Activated CD8-positive, alpha-beta T cell treated with anti-CD3 and anti-CD28 coated beads, Interleukin-2, amount 10 ng/mL, durations not matched to agents 7 days and 5 days (primary cell): ENCODE measurements around the gene HEXIM1. TPM values are rescaled to one million over a fixed set of nuclear protein-coding genes. Genes with fewer than 3 reads are reported as not detected.
A peak's percentile ranks its signal among the peaks of the same experiment; 100 is the strongest.

Experiments used
- ATAC-seq: fragments of 150-1000 bp; cut with Tn5 transposase; one replicate; pipeline ENCODE4 v1.10.0; 2021; ENCODE audit warnings: moderate library complexity
- CTCF ChIA-PET: fragments of 350-600 bp; sonication (Branson Sonifier 250); formaldehyde crosslinking; loops from one replicate; lab custom pipeline; 2021; ENCODE audit warnings: antibody characterized with exemption; lab: Charles Lee
- POLR2A ChIA-PET: fragments of 350-600 bp; sonication (Branson Sonifier 250); formaldehyde crosslinking; loops from one replicate; lab custom pipeline; 2021; ENCODE audit warnings: antibody characterized with exemption; lab: Charles Lee
- DNase-seq: peaks from one replicate; pipeline ENCODE4 v3.0.0-alpha.2; 2020
- H3K27ac Mint-ChIP-seq: one replicate; pipeline ENCODE4 v1.8.0; 2021; ENCODE audit warnings: mild to moderate bottlenecking, mixed read lengths
- H3K27me3 Mint-ChIP-seq: one replicate; pipeline ENCODE4 v1.8.0; 2021; ENCODE audit warnings: low read depth, mixed read lengths
- H3K36me3 Mint-ChIP-seq: one replicate; pipeline ENCODE4 v1.8.0; 2021; ENCODE audit warnings: low read depth, mixed read lengths
- H3K4me1 Mint-ChIP-seq: one replicate; pipeline ENCODE4 v1.8.0; 2021; ENCODE audit warnings: low read depth, mixed read lengths
- H3K4me3 Mint-ChIP-seq: one replicate; pipeline ENCODE4 v1.8.0; 2021; ENCODE audit warnings: mild to moderate bottlenecking, mixed read lengths
- H3K9me3 Mint-ChIP-seq: one replicate; pipeline ENCODE4 v1.8.0; 2022; ENCODE audit warnings: mixed read lengths; ENCODE audit not compliant: insufficient read depth
- total RNA-seq, 2 experiments: library from RNA; stranded (reverse); gene quantifications; one replicate each; pipeline ENCODE4 v1.2.3, GENCODE V29; 2021

Gene HEXIM1
- total RNA-seq = 10 to 100 TPM; 29.2 to 29.4 TPM

- DNase-seq (peak; percentile 99), ATAC-seq (peak; percentile 80)
- H3K27ac Mint-ChIP-seq = peak within 1 kb of the TSS; percentile 100
- peaks cover 39% of the 10 kb centered on the region for H3K4me1 Mint-ChIP-seq
- ChIA-PET CTCF (interaction anchor here (0.8 to 10.9 kb wide), 24 partner anchors 12 to 237 kb away, joined by 3 to 344 read pairs (median 6); partner anchors contain the start of genes ACBD4, DCAKD, FMNL1 and HEXIM2), POLR2A (interaction anchor here (0.5 to 9.4 kb wide), 35 partner anchors 8 to 990 kb away, joined by 3 to 280 read pairs (median 5); partner anchors contain the start of genes ACBD4, EFTUD2, FMNL1 and HEXIM2)
- no peaks in the 10 kb centered on the region for H3K9me3 Mint-ChIP-seq
- peaks cover 28% of the 10 kb centered on the region for H3K36me3 Mint-ChIP-seq
- peak within 1 kb of the TSS; percentile 95 for H3K4me3 Mint-ChIP-seq
- H3K27me3 Mint-ChIP-seq = no peaks in the 10 kb centered on the region
These were observed at the start of gene HEXIM1 for GRCh38 chr17:45148183-45149036. TSS of gene HEXIM1 (plus strand) at chr17:45148475. CDS start at chr17:45149191, 716 bp downstream.

- H3K4me3 Mint-ChIP-seq = no peak overlapping the region
- peak; percentile 82 for DNase-seq
- no peaks in the 10 kb centered on the region for H3K9me3 Mint-ChIP-seq
- no peak overlapping the region for H3K27ac Mint-ChIP-seq
- H3K4me1 Mint-ChIP-seq = no peaks in the 10 kb centered on the region
- no peaks in the 10 kb centered on the region for H3K27me3 Mint-ChIP-seq
- ATAC-seq = peak; percentile 93
- peaks cover 61% of the 10 kb centered on the region for H3K36me3 Mint-ChIP-seq
- ChIA-PET POLR2A (interaction anchor here (0.7 to 1.5 kb wide), 3 partner anchors 49 to 144 kb away, joined by 3 to 4 read pairs (median 4); partner anchors contain the start of gene HEXIM1), CTCF (interaction anchor here (0.6 to 4.5 kb wide), 28 partner anchors 10 to 326 kb away, joined by 3 to 22 read pairs (median 5); partner anchors contain the start of genes ACBD4, C1QL1, DCAKD and EFTUD2)
These were observed 49.2 kb upstream of the HEXIM1 start for GRCh38 chr17:45098869-45099616.

GRCh38 chr17:45101546-45101882 lies 46.8 kb upstream of the HEXIM1 start:
- H3K4me3 Mint-ChIP-seq = no peak overlapping the region
- H3K9me3 Mint-ChIP-seq = no peaks in the 10 kb centered on the region
- no peak for DNase-seq
- no peaks in the 10 kb centered on the region for H3K4me1 Mint-ChIP-seq
- no peaks in the 10 kb centered on the region for H3K27me3 Mint-ChIP-seq
- ChIA-PET CTCF (interaction anchor here (4.5 kb wide), 1 partner anchor 12 kb away, joined by 22 read pairs; no protein-coding TSS in a partner anchor), POLR2A (no interaction called here)
- no peak overlapping the region for H3K27ac Mint-ChIP-seq
- ATAC-seq = no peak
- peaks cover 63% of the 10 kb centered on the region for H3K36me3 Mint-ChIP-seq

- no peak for DNase-seq
- POLR2A ChIA-PET = interaction anchor here (0.6 to 1.4 kb wide), 2 partner anchors 10 to 231 kb away, joined by 3 read pairs; no protein-coding TSS in a partner anchor
- H3K4me3 Mint-ChIP-seq = no peak overlapping the region
- H3K9me3 Mint-ChIP-seq = no peaks in the 10 kb centered on the region
- H3K36me3 Mint-ChIP-seq = peaks cover 64% of the 10 kb centered on the region
- H3K4me1 Mint-ChIP-seq = no peaks in the 10 kb centered on the region
- CTCF ChIA-PET = interaction anchor here (2.6 to 4.5 kb wide), 2 partner anchors 13 to 34 kb away, joined by 7 to 22 read pairs; partner anchors contain the start of gene ACBD4
- ATAC-seq = no peak
- H3K27ac Mint-ChIP-seq = no peak overlapping the region
- no peaks in the 10 kb centered on the region for H3K27me3 Mint-ChIP-seq
These were observed 46.1 kb upstream of the HEXIM1 start for GRCh38 chr17:45101883-45102811.

GRCh38 chr17:45102856-45103255 lies 45.4 kb upstream of the HEXIM1 start:
- CTCF ChIA-PET = interaction anchor here (1.2 to 2.6 kb wide), 2 partner anchors 33 to 324 kb away, joined by 3 to 7 read pairs; partner anchors contain the start of gene ACBD4
- Mint-ChIP-seq H3K4me1 (no peaks in the 10 kb centered on the region), H3K9me3 (no peaks in the 10 kb centered on the region), H3K27ac (no peak overlapping the region), H3K27me3 (no peaks in the 10 kb centered on the region), H3K4me3 (no peak overlapping the region), H3K36me3 (peaks cover 60% of the 10 kb centered on the region)
- ATAC-seq (no peak), DNase-seq (no peak)
- POLR2A ChIA-PET = interaction anchor here (1.4 kb wide), 1 partner anchor 9 kb away, joined by 3 read pairs; no protein-coding TSS in a partner anchor

- DNase-seq (no peak), ATAC-seq (no peak)
- H3K27me3 Mint-ChIP-seq = no peaks in the 10 kb centered on the region
- H3K9me3 Mint-ChIP-seq = no peaks in the 10 kb centered on the region
- POLR2A ChIA-PET = interaction anchor here (1.4 kb wide), 1 partner anchor 9 kb away, joined by 3 read pairs; no protein-coding TSS in a partner anchor
- H3K36me3 Mint-ChIP-seq = peaks cover 57% of the 10 kb centered on the region
- H3K4me1 Mint-ChIP-seq = no peaks in the 10 kb centered on the region
- no peak overlapping the region for H3K27ac Mint-ChIP-seq
- no peak overlapping the region for H3K4me3 Mint-ChIP-seq
- CTCF ChIA-PET = interaction anchor here (1.0 to 2.6 kb wide), 3 partner anchors 32 to 325 kb away, joined by 3 to 7 read pairs (median 3); partner anchors contain the start of gene ACBD4
These were observed 44.9 kb upstream of the HEXIM1 start for GRCh38 chr17:45103269-45103795.

- no peaks in the 10 kb centered on the region for H3K9me3 Mint-ChIP-seq
- H3K4me3 Mint-ChIP-seq = no peak overlapping the region
- H3K27ac Mint-ChIP-seq = no peak overlapping the region
- no peak for DNase-seq
- POLR2A ChIA-PET = no interaction called here
- CTCF ChIA-PET = interaction anchor here (1.0 to 2.6 kb wide), 4 partner anchors 15 to 325 kb away, joined by 3 to 7 read pairs (median 3); partner anchors contain the start of gene ACBD4
- ATAC-seq = no peak
- no peaks in the 10 kb centered on the region for H3K27me3 Mint-ChIP-seq
- no peaks in the 10 kb centered on the region for H3K4me1 Mint-ChIP-seq
- H3K36me3 Mint-ChIP-seq = peaks cover 51% of the 10 kb centered on the region
These were observed 44.2 kb upstream of the HEXIM1 start for GRCh38 chr17:45104029-45104428.

GRCh38 chr17:45104497-45104896 lies 43.8 kb upstream of the HEXIM1 start:
- ChIA-PET POLR2A (no interaction called here), CTCF (interaction anchor here (1.0 to 2.6 kb wide), 4 partner anchors 14 to 82 kb away, joined by 3 to 7 read pairs (median 3); partner anchors contain the start of gene ACBD4)
- Mint-ChIP-seq H3K36me3 (peaks cover 48% of the 10 kb centered on the region), H3K4me1 (no peaks in the 10 kb centered on the region), H3K27ac (no peak overlapping the region), H3K27me3 (no peaks in the 10 kb centered on the region), H3K9me3 (no peaks in the 10 kb centered on the region), H3K4me3 (no peak overlapping the region)
- no peak for ATAC-seq
- no peak for DNase-seq

- DNase-seq (no peak), ATAC-seq (no peak)
- no peak overlapping the region for H3K27ac Mint-ChIP-seq
- ChIA-PET POLR2A (interaction anchor here (1.4 kb wide), 1 partner anchor 13 kb away, joined by 3 read pairs; no protein-coding TSS in a partner anchor), CTCF (interaction anchor here (0.7 to 1.4 kb wide), 5 partner anchors 14 to 93 kb away, joined by 3 read pairs; partner anchors contain the start of gene ACBD4)
- H3K9me3 Mint-ChIP-seq = no peaks in the 10 kb centered on the region
- H3K27me3 Mint-ChIP-seq = no peaks in the 10 kb centered on the region
- no peak overlapping the region for H3K4me3 Mint-ChIP-seq
- H3K36me3 Mint-ChIP-seq = peaks cover 44% of the 10 kb centered on the region
- no peaks in the 10 kb centered on the region for H3K4me1 Mint-ChIP-seq
These were observed 43.2 kb upstream of the HEXIM1 start for GRCh38 chr17:45104907-45105624.
